ENCODE measurements around the gene SCO1.
A peak's percentile ranks its signal among the peaks of the same experiment; 100 is the strongest.
"Not testable (repeated sequence)": the region's sequence is repeated elsewhere in the genome, so short reads cannot be mapped to it uniquely, and the experiment has no call there.

SCO1 gene

GRCh38 chr17:10697092-10698081, at the start of gene SCO1, which contains the start of gene ADPRM:
SCO1 (minus strand) TSS chr17:10697533; CDS start chr17:10697507, 26 bp downstream.
ADPRM (plus strand) TSS chr17:10697594; CDS start chr17:10704927, 7,333 bp downstream.
- DNase-seq: peak; percentile 62

DNA sequence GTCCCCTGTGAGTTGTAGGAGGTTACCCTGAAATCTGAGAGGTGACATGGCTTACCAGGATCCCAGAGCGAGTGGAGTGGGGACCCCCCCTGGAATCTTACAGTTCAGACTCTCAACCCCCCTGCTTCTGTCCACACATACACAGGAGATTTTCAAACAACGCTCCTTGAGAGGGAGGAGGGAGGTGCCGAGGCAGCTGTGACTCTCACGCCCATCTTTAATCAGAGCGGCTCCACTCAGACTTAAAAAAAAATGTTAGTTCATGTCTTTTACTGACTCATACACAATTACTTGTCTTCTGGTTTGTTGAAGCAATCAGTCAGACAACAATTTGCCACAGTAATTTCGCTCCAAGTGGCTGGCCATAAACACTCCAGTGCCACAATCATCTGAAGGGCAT, 47.9 kb upstream of the SCO1 start:
- DNase-seq: no peak

GRCh38 chr17:10744501-10745000, 47.2 kb upstream of the SCO1 start:
- no peak for DNase-seq

DNA sequence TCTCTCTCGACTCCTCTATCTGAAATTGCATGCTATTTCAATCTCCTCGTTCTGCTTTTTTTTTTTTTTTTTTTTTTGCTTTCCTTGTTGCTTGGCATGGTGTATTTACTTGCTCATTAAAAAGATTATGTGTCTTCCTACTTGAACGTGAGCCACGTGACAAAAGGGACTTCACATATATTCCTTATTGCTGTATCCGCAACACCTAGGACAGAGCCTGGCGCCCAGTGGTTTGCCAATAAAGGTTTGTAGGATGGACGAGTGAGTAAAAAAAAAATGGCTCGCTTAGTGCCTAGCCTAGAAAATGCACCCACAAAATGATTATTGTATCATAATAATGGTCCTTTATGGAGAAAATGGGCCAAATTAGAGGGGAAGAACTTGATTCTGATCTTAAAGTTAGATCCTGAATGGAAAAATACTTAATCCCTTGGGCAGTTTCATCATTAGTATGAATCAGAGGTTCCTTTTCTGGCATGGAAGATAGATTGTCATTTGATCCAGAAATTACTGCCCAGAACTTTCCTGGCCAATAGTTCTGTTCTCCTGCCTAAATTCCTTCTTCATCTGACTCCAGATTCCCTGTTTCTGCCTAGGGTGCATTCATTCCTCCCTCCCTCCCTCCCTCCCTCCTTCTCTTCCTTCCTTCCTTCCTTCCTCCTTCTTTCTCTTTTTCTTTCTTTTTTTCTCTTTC, 46.1 kb upstream of the SCO1 start:
- no peak for DNase-seq

GRCh38 chr17:10742431-10742830, 45.1 kb upstream of the SCO1 start:
- no peak for DNase-seq

GRCh38 chr17:10741416-10742135, 44.2 kb upstream of the SCO1 start:
- DNase-seq: no peak

DNA sequence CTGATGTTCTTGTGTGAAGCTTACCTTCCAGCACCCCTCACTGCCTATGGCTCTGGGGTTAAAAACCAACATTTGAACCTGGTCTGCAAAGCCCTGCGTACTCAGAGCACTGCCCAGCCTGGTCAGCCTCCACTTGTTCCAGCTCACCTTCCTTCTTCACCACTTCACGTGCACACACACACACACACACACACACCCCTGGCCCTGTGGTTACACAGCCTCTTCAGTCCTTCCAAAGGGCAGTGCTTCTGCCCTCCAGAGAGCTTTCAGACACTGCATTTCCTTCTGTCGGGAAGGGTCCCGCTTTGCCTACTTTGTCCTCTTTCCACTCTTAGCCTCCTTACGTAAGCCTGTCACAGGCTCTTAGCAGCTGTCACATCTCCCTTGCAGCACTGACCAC, 42.1 kb upstream of the SCO1 start:
- no peak for DNase-seq

- no peak for DNase-seq
Observed at GRCh38 chr17:10738521-10739258, 41.4 kb upstream of the SCO1 start.

DNA sequence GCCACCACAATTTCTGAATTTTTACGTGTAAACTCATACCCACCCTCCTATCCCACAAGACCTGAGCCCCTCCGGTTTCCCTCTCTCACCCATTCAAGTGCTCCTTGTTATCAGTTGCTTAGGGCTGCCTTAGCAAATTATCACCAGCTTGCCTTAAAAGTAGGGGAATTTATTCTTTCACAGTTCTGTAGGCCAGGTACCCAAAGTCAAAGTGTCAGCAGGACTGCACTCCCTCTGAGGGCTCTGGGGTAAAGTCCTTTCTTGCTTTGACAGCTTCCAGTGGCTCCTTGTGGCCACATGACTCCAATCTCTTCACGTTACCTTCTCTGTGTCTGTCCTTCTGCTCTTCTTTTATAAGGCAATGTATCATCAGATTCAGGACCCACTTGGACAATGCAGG, 40.4 kb upstream of the SCO1 start:
- no peak for DNase-seq

DNA sequence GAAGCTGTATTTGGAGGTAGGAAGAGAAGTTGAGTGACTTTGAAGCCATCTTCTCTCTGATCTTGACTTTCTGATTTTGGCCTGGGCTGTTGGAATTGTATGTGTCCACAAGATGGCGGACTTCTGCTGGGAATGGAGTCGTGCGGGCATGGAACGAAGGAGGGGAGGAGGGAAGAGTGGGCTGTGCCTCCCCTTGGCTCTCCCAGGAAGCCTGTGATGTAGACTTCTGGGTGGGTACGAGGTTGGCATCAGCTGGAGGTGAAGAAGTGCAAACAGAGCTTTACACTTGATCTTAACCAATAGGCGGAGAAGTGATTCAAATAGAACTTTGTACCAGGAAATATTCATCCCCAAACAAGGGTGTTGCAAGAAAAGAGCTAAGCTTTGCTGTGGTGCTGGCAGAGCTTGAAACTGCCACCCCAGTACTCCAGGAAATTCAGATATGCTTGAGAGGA, 39.9 kb upstream of the SCO1 start:
- DNase-seq: peak; percentile 1

DNA sequence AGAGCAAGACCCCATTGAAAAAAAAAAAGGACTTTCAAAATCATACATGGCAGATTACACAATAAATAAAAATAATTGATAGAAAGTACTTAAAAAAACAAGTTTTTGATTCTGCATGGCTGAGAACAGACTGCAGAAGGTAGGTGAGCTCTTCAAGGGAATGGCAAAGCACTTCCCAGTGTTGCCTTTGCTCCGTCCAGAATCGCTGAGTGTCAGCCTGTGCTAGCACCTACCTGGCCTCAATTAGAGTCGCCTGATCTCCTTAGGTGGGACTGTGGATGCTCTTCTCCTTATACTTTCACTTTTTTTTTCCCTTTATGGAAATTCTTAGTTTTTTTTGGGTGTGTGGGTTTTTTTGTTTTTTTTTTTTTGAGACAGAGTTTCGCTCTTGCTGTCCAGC, 38.5 kb upstream of the SCO1 start:
- DNase-seq: no peak

- DNase-seq: no peak
Observed at GRCh38 chr17:10735251-10735650, 37.9 kb upstream of the SCO1 start.

DNA sequence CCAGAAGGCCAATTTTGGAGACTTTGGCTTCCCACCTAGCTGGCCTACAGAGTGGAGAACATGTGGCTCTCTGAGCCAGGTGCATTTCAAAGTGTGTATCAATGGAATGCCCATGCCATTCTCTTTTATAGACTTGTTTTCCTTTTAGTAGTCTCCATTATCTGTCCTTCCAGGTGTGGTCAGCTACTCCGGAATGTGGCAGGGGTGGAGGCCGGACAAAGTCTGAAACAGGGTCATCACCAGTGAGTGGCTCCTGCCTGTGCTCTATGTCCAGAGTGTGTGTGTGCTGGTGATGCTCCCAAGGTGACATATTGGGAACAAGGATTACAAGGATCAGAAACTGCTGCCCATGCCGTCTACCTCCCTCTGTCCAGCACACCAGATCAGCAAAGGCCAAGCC, 36.3 kb upstream of the SCO1 start:
- no peak for DNase-seq

DNA sequence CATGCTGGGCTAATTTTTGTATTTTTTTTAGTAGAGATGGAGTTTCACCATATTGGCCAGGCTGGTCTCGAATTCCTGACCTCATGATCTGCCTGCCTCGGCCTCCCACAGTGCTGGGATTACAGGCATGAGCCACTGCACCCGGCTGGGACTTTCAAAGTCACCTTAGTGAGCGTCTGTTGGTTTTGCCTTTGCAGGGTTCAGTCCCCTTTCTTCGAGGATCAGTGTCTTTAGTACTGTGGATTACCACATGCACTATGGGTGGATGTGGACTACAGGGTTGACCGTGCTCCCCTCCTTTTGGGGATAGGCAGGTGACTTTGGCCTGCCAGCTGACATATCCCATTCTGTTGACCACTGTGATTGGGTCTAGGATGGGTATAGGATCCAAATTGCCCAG, 34.8 kb upstream of the SCO1 start:
- DNase-seq: not testable (repeated sequence)

- no peak for DNase-seq
Observed at GRCh38 chr17:10731408-10731879, 34.1 kb upstream of the SCO1 start.

GRCh38 chr17:10730247-10730646, 32.9 kb upstream of the SCO1 start:
- not testable (repeated sequence) for DNase-seq

DNA sequence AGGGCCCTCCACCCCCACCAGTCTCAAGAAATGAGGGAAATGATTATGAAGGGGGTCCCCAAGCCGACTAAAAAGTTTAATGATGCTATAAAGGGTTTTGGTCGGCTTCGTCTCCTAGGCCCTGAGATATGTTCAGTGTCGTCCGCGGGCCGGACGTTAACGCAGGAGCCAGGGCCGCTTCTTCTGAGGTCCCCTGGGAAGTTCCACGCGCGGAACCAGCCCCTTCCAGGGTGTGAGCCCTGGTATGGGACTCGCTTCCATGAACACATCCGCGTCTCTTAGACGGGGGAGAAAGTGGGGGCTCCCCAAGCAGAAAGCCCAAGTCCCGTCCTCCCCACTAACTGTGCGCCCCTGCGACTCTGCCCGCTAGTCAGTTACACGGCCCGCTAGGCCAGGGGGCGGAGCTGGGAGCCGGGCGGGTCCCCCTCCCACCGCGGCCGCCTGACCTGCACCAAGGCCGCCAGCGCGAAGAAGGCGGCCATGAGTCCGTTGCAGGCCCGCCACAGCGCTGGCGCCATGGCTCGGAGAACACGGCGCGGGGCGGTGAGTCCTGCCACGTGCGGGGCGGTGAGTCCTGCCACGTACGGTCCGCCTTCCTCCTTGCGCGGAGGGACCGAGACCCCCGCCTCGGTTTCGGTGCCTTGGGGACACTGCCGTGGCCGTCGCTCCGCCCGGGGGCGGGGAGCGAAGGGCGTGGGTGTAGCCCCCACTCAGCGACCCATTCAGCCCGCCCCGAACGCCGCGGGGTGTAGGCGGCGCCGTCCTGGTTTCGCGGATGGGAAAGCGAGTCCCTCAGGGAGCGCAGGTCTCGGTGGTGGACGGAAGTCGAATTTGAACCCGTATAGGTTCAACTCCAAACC, 32.2 kb upstream of the SCO1 start, which contains the start of gene TMEM220:
Gene TMEM220 (minus strand): TSS at position 690 of the 860 bp plus-strand sequence. CDS start 172 bp downstream, at position 518.
- DNase-seq: no peak

- no peak for DNase-seq
Observed at GRCh38 chr17:10728331-10728892, 31.1 kb upstream of the SCO1 start.

DNA sequence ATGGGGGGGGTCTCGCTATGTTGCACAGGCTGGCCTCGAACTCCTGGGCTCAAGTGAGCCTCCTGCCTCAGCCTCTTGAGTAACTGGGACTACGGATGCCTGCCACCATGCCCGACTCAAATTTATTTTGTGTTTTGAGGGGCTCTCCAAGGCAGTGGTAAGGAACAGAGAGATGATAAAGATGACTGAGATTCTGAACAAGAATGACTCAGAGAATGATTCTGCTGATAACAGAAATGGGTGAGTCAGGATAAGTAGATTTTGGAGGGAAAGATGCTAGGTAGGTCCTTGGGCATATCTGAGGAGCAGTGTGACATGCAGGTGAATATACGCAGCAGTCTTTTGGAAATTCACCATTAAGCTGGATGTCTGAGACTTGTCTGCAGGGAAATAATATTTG, 29.9 kb upstream of the SCO1 start:
- no peak for DNase-seq

DNA sequence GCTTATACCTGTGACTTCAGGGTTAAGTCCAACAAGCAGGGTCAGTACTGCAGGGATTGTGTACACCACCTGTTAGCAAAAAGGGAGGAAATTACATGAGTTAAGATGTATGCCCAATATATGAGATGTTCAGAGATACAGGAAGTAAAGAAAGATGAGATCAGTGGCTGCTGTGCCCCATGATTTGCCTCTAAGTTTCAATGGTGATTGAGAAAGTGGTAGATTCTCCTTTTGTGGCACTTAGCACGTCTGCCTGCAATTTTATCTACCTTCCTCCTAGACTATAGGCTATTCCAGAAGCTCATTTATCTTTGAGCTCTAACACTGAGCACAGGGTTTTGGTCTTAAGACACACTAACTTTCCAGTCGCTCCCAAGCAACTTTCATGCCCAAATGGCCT, 28.9 kb upstream of the SCO1 start:
- DNase-seq: no peak

DNA sequence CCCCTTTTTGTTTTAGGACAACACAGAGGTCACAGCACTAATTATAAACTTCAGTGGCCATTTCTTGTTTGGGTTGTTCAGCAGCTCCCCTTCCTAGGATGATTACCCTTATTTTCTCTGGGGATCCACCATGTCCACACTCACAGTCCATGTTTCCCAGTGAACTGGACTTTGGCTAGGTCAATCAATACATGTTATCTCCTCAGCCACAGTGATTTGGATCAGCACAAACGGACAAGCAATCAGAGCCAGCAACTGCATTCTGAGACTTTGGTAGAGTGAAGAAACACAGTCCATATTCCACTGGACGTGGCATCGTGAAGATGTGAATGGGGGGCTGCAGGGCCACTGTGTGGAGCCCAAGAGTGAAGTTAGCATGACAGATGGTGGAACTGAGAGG, 27.9 kb upstream of the SCO1 start:
- DNase-seq: no peak
